NCI-H82 (cell line): ENCODE data around the gene GGA1.
A peak's percentile ranks its signal among the peaks of the same experiment; 100 is the strongest.

Source experiments
- DNase-seq: peaks from one replicate; lab custom pipeline; 2025; lab: John Stamatoyannopoulos, UW

The GGA1 gene

GRCh38 chr22:37674951-37675929, 66.6 kb downstream of the GGA1 start, which contains the start of gene LGALS1:
Gene LGALS1 (plus strand): TSS chr22:37675636. CDS start chr22:37675703, 67 bp downstream.
- DNase-seq = peak; percentile 56

DNA sequence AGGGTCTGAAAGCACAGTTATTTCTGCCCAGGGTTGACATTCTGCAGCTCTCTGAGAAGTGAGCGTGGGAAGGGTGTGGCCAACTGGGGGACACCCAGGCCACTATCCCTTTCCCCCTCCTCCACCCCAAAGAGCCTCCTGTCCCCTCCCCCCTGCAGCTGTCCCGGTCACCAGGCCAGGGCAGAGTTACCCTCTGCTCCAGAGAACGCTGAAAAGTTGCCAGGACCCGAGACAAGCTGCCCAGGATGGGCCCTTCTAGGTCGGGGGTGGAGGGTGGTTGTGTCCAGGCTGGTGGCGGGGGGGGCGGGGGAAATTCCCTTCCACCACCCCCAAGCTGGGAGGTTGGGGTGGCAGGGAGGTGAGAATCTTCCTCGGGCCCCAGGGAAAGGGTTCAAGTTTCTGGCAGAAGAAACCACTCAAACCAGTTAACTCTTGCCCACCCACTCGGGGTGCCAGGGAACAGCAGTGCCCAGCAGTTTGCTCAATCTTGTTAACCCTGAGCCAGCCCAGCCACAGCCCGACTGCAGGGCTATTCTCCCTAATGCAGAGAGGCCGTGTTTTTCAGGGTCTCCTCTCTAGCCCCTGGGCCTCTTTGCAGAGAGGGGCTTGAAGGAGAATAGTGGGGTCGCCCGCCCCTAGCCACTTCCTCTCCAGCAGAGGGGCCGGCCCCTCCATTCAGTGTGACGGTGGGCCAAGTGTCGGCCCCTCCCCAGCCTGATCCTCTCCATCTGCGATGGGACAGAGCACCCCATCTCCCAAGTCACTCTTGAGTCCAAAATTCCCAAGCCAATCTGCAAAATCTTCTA, 67.5 kb downstream of the GGA1 start:
- no peak for DNase-seq

DNA sequence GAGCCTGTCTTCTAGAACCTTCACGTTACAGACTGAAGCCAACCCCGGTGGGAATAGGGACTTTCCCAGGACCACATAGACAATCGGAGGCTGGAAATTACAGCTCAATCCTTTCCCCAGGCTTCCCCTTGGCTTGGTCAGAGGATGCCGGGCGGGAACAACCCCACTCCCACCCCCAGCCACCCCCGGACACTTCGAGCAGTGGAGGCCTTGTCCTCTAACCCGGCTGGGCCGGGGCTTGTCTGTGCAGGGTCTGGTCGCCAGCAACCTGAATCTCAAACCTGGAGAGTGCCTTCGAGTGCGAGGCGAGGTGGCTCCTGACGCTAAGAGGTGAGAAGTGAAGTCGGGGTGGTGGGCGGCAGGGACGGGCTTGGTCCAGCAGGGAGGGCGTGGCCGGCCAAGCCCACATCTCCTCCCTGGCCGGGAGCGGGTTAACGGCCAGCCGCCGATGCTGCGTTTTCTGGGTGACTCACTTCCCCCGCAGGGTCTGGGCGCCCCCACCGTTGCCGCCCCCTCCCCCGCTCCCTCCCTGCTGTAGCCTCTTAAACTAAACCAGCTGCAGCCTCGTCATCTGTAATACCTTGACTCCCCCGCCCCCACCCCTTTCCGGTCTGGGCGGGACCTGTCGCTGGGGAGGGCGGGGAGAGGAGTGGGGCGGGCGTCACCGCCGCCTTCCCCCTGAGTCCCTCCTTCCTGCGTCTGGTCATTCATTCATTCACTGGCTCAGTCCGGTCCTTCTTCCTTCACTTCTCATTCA, 68.3 kb downstream of the GGA1 start:
- DNase-seq = peak; percentile 92

- no peak for DNase-seq
Observed at GRCh38 chr22:37677493-37677974, 68.9 kb downstream of the GGA1 start.

- no peak for DNase-seq
Observed at GRCh38 chr22:37678372-37678771, 69.7 kb downstream of the GGA1 start.

DNA sequence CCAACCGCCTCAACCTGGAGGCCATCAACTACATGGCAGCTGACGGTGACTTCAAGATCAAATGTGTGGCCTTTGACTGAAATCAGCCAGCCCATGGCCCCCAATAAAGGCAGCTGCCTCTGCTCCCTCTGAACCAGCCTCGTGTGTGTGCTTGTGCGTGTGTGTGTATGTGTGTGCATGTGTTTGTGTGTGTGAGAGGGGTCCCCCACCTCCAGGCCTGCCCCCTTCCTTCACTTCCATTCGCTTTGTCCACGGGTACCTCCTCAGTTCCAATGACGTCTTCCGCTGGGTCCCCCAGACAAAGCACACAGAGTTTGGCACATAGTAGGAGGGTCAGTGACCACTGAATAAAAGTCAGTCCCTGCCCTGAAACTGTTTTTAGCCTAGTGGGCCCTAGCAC, 71.0 kb downstream of the GGA1 start:
- no peak for DNase-seq

DNA sequence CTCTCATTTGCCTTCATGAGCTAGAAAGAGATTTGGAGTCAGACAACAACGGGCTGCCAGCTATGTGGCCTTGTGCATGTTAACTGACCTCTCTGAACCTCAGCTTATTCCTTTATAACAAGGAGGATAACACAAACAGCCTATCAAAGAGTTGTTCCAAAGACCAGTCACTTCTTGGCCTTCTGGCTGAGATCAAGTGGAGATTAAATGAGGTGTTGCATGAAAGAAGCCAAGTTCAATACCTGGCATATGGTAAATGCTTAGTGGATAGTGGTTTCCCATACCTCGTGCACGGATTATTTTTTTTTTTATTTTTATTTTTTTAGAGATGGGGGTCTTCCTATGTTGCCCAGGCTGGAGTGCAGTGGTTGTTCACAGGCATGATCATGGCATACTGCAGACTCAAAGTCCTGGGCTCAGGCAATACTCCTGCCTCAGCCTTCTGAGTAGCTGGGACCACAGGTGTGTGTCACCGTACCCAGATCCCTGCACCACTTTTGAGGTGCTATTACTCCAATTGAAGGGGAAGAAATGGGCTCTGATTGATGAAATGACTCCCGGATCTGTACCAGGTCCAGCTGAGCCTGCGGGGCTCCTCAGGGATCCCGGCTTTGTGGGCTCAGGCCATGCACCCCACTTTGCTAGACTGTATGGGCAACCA, 71.7 kb downstream of the GGA1 start:
- no peak for DNase-seq

GRCh38 chr22:37681001-37681424, 72.4 kb downstream of the GGA1 start:
- no peak for DNase-seq

- peak; percentile 82 for DNase-seq
Observed at GRCh38 chr22:37681556-37682049, 73.0 kb downstream of the GGA1 start.
